IPS DF 6.9 (cell line): ENCODE results near the gene CARMIL3.

ENCODE experiments used
- DNase-seq: peaks from one replicate; pipeline ENCODE4 v3.0.0-alpha.2; 2013; ENCODE audit warnings: low read depth, low spot score
- H3K27ac ChIP-seq: one replicate; pipeline ENCODE4 v1.5.1; 2013; ENCODE audit warnings: low read length, control low read depth
- H3K27me3 ChIP-seq: 2 replicates; pipeline ENCODE4 v1.6.1; 2013; ENCODE audit warnings: mild to moderate bottlenecking, low read length; ENCODE audit not compliant: control insufficient read depth, insufficient read depth
- H3K36me3 ChIP-seq: 2 replicates; pipeline ENCODE4 v1.6.1; 2013; ENCODE audit warnings: low read length; ENCODE audit not compliant: control insufficient read depth, insufficient read depth
- H3K4me1 ChIP-seq: 2 replicates; pipeline ENCODE4 v1.6.1; 2013; ENCODE audit warnings: low read length; ENCODE audit not compliant: control insufficient read depth, insufficient read depth
- H3K4me3 ChIP-seq: 2 replicates; pipeline ENCODE4 v1.5.1; 2013; ENCODE audit warnings: mild to moderate bottlenecking, low read length
- H3K9me3 ChIP-seq: 2 replicates; pipeline ENCODE4 v1.6.1; 2013; ENCODE audit warnings: low read length, inconsistent platforms; ENCODE audit not compliant: control insufficient read depth, insufficient read depth
- WGBS: extraction: QIAGEN DNeasy Blood & Tissue Kit; methylation state at CpG from one replicate; pipeline ENCODE4 v1.1.7; 2013; ENCODE audit warnings: mixed read lengths, missing lambda C conversion rate; ENCODE audit not compliant: insufficient read length, insufficient coverage; 5-methylcytosine and 5-hydroxymethylcytosine counted together

Gene CARMIL3

GRCh38 chr14:24071836-24072430 is 20.1 kb downstream of the CARMIL3 start:
- no peaks in the 10 kb centered on the region for H3K9me3 ChIP-seq
- DNase-seq = no peak
- no peak overlapping the region for H3K27ac ChIP-seq
- H3K27me3 ChIP-seq = no peaks in the 10 kb centered on the region
- H3K36me3 ChIP-seq = no peaks in the 10 kb centered on the region
- H3K4me1 ChIP-seq = no peaks in the 10 kb centered on the region
- no CpG with 5 or more reads among the region's 12 CpGs for WGBS
- H3K4me3 ChIP-seq = no peak overlapping the region

- no CpG with 5 or more reads among the region's 7 CpGs for WGBS
These were observed 20.6 kb downstream of the CARMIL3 start for GRCh38 chr14:24072436-24072835.

GRCh38 chr14:24072881-24073877 is 21.4 kb downstream of the CARMIL3 start:
- H3K4me3 ChIP-seq = no peak overlapping the region
- no peaks in the 10 kb centered on the region for H3K4me1 ChIP-seq
- H3K36me3 ChIP-seq = no peaks in the 10 kb centered on the region
- no CpG with 5 or more reads among the region's 26 CpGs for WGBS
- H3K27ac ChIP-seq = no peak overlapping the region
- H3K9me3 ChIP-seq = no peaks in the 10 kb centered on the region
- no peak for DNase-seq
- no peaks in the 10 kb centered on the region for H3K27me3 ChIP-seq

More at GRCh38 chr14:24072436-24072835, 20.6 kb downstream of the CARMIL3 start:
- no peak overlapping the region for H3K4me3 ChIP-seq
- no peaks in the 10 kb centered on the region for H3K36me3 ChIP-seq
- no peak overlapping the region for H3K27ac ChIP-seq
- no peaks in the 10 kb centered on the region for H3K9me3 ChIP-seq
- no peak for DNase-seq
- H3K4me1 ChIP-seq = no peaks in the 10 kb centered on the region
- H3K27me3 ChIP-seq = no peaks in the 10 kb centered on the region

GRCh38 chr14:24074625-24075484 is 23.0 kb downstream of the CARMIL3 start:
- H3K27ac ChIP-seq = no peak overlapping the region
- no peaks in the 10 kb centered on the region for H3K36me3 ChIP-seq
- no peaks in the 10 kb centered on the region for H3K9me3 ChIP-seq
- WGBS = no CpG with 5 or more reads among the region's 11 CpGs
- H3K27me3 ChIP-seq = no peaks in the 10 kb centered on the region
- H3K4me3 ChIP-seq = no peak overlapping the region
- no peaks in the 10 kb centered on the region for H3K4me1 ChIP-seq
- DNase-seq = no peak

GRCh38 chr14:24075485-24076301 is 23.9 kb downstream of the CARMIL3 start:
- Histone ChIP-seq H3K9me3 (no peaks in the 10 kb centered on the region), H3K4me1 (peaks cover 5% of the 10 kb centered on the region; the same call in 1 of the 2 replicates), H3K36me3 (no peaks in the 10 kb centered on the region), H3K27me3 (no peaks in the 10 kb centered on the region), H3K27ac (no peak overlapping the region), H3K4me3 (no peak overlapping the region)
- no peak for DNase-seq
- WGBS = no CpG with 5 or more reads among the region's 11 CpGs

GRCh38 chr14:24076302-24076601 is 24.4 kb downstream of the CARMIL3 start:
- Histone ChIP-seq H3K4me3 (no peak overlapping the region), H3K9me3 (no peaks in the 10 kb centered on the region), H3K36me3 (no peaks in the 10 kb centered on the region), H3K27me3 (no peaks in the 10 kb centered on the region), H3K27ac (no peak overlapping the region), H3K4me1 (peaks cover 5% of the 10 kb centered on the region; the same call in 1 of the 2 replicates)
- DNase-seq = no peak
- no CpG with 5 or more reads among the region's 10 CpGs for WGBS

- H3K27ac ChIP-seq = no peak overlapping the region
- H3K4me3 ChIP-seq = no peak overlapping the region
- peaks cover 7% of the 10 kb centered on the region; the same call in 1 of the 2 replicates for H3K4me1 ChIP-seq
- no peaks in the 10 kb centered on the region for H3K9me3 ChIP-seq
- no CpG with 5 or more reads among the region's 23 CpGs for WGBS
- H3K36me3 ChIP-seq = no peaks in the 10 kb centered on the region
- DNase-seq = no peak
- H3K27me3 ChIP-seq = no peaks in the 10 kb centered on the region
These were observed 25.3 kb downstream of the CARMIL3 start for GRCh38 chr14:24077086-24077485.

GRCh38 chr14:24078146-24078545 is 26.3 kb downstream of the CARMIL3 start:
- Histone ChIP-seq H3K4me3 (no peak overlapping the region), H3K36me3 (no peaks in the 10 kb centered on the region), H3K4me1 (peaks cover 7% of the 10 kb centered on the region; the same call in 1 of the 2 replicates), H3K27ac (no peak overlapping the region), H3K9me3 (no peaks in the 10 kb centered on the region), H3K27me3 (no peaks in the 10 kb centered on the region)
- DNase-seq = no peak
- no CpG with 5 or more reads among the region's 3 CpGs for WGBS

- Histone ChIP-seq H3K4me3 (no peak overlapping the region), H3K9me3 (no peaks in the 10 kb centered on the region), H3K4me1 (peaks cover 7% of the 10 kb centered on the region; the same call in 1 of the 2 replicates), H3K36me3 (no peaks in the 10 kb centered on the region), H3K27me3 (no peaks in the 10 kb centered on the region), H3K27ac (no peak overlapping the region)
- no peak for DNase-seq
- WGBS = no CpG with 5 or more reads among the region's 9 CpGs
These were observed 27.8 kb downstream of the CARMIL3 start for GRCh38 chr14:24079491-24080141.
